GM04504 (cell line): ENCODE measurements around the gene ASTN1.
"Not testable (repeated sequence)": the region's sequence is repeated elsewhere in the genome, so short reads cannot be mapped to it uniquely, and the experiment has no call there.

ENCODE experiments used
- DNase-seq: peaks from one replicate; pipeline ENCODE4 v3.0.0-alpha.2; 2012; ENCODE audit warnings: low read depth

ASTN1 gene

GRCh38 chr1:177106614-177107365, 57.7 kb downstream of the ASTN1 start:
- no peak for DNase-seq

- no peak for DNase-seq
Observed at GRCh38 chr1:177106196-177106595, 58.3 kb downstream of the ASTN1 start.

GRCh38 chr1:177103005-177103852, 61.3 kb downstream of the ASTN1 start:
- no peak for DNase-seq

GRCh38 chr1:177092001-177092400, 72.5 kb downstream of the ASTN1 start:
- no peak for DNase-seq

GRCh38 chr1:177091040-177091439, 73.5 kb downstream of the ASTN1 start:
- no peak for DNase-seq

- no peak for DNase-seq
Observed at GRCh38 chr1:177088966-177089365, 75.5 kb downstream of the ASTN1 start.

- DNase-seq = peak; percentile 44
Observed at GRCh38 chr1:177082855-177083693, 81.4 kb downstream of the ASTN1 start.

- no peak for DNase-seq
Observed at GRCh38 chr1:177080564-177080963, 83.9 kb downstream of the ASTN1 start.

GRCh38 chr1:177077734-177078499, 86.6 kb downstream of the ASTN1 start:
- peak; percentile 12 for DNase-seq

- DNase-seq = no peak
Observed at GRCh38 chr1:177077006-177077405, 87.5 kb downstream of the ASTN1 start.

- DNase-seq = not testable (repeated sequence)
Observed at GRCh38 chr1:177074811-177075210, 89.7 kb downstream of the ASTN1 start.

GRCh38 chr1:177069490-177069889, 95.0 kb downstream of the ASTN1 start:
- DNase-seq = no peak

GRCh38 chr1:177067752-177068410, 96.6 kb downstream of the ASTN1 start:
- DNase-seq = no peak

GRCh38 chr1:177065430-177065829, 99.1 kb downstream of the ASTN1 start:
- no peak for DNase-seq

GRCh38 chr1:177063648-177064047, 100.9 kb downstream of the ASTN1 start:
- no peak for DNase-seq

GRCh38 chr1:177054542-177054941, 110.0 kb downstream of the ASTN1 start:
- no peak for DNase-seq

GRCh38 chr1:177053648-177054047, 110.9 kb downstream of the ASTN1 start:
- no peak for DNase-seq

GRCh38 chr1:177048314-177049069, 116.0 kb downstream of the ASTN1 start:
- no peak for DNase-seq

GRCh38 chr1:177045151-177045550, 119.4 kb downstream of the ASTN1 start:
- DNase-seq = no peak

- no peak for DNase-seq
Observed at GRCh38 chr1:177044390-177044789, 120.1 kb downstream of the ASTN1 start.
